ENCODE data around the gene TACR1.

TACR1 gene

DNA sequence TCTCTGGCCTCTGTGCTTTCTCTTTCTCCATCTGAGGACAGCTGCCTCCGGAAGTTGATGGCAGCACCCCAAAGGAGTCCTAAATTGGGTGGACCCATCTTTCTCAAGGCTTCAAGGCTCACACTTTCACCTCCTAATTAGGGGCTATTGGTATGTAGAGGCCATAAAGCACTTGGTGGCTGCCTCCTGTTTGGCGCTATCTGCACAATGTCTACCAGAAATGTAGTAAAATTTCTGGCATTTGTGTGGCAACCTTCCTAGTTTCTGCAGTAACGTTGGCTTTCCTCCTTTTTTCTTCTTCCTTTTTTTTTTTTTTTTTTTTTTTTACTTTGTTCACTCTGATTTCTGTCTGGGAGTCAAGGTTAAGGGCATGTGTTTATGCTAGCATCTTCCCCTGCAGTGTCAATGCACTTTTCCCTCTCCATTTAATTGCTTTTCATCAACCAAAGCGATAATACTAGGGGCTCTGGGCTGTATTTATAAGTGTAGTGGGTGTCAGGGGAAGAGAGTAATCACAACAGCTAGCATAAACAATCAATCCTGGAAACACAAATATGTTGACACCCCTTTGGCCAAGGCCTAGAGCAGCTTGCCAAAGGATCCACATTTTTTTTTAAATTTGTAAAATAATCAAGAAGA is 86.0 kb downstream of the TACR1 start:
- Mint-ChIP-seq H3K4me1 (peaks cover 22% of the 10 kb centered on the region), H3K4me3 (no peak overlapping the region), H3K36me3 (ENCODE audit: low read depth) (no peaks in the 10 kb centered on the region), H3K9me3 (no peaks in the 10 kb centered on the region), H3K27me3 (ENCODE audit: low read depth, poor library complexity) (peaks cover 10% of the 10 kb centered on the region), H3K27ac (peak overlapping the region; percentile 12)
- no peak for TF ChIP-seq CTCF (IDR thresholded peaks at IDR 0.05)
- DNase-seq: no peak

DNA sequence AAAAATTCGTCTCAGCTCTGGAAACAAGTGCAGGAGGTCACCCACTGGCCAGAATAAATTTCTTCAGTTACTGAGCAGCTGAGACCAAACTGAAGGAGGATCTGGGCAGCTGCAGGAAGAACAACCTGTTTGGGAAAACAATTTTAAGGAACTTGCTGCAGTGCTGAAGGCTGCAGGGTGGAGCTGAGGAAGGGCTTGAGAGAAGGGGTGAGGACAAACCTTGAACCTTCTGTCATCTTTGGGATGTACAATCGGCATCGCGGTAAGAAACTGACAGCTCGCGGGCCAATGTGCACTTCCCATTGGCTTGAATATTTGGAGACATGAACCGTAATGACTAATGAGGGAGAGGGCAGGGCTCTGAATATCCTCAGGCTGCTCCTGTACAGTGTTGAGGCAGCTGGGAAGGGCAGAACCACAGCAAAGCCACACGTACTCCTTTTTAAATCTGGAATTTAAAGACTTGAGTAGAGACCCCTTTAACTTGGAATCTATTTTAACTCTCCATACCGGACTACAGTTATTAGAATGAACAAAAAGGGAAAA is 90.3 kb downstream of the TACR1 start:
- Mint-ChIP-seq H3K9me3 (no peaks in the 10 kb centered on the region), H3K27me3 (ENCODE audit: low read depth, poor library complexity) (peaks cover 11% of the 10 kb centered on the region), H3K4me1 (peaks cover 22% of the 10 kb centered on the region), H3K27ac (no peak overlapping the region), H3K4me3 (no peak overlapping the region), H3K36me3 (ENCODE audit: low read depth) (no peaks in the 10 kb centered on the region)
- no peak for TF ChIP-seq CTCF (IDR thresholded peaks at IDR 0.05)
- no peak for DNase-seq

DNA sequence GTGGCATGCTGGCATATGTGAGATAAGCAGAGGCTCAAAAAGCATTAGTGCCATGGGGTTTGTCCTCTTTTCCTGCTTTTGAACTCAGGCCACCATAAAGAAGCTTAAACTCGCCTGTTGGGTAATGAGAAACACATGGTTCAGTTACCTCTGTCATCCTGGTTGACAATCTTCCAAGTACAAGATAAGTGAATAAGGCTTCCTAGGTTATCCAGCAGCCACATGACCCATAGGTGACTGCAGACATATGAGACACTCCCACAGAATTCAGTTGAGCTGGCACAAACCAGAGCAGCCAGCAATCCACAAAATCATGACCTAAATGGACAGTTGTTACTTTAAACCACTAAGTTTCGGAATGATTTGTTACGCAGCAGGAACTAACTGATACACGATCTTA is 97.3 kb downstream of the TACR1 start:
- Mint-ChIP-seq H3K27me3 (ENCODE audit: low read depth, poor library complexity) (peaks cover 8% of the 10 kb centered on the region), H3K27ac (no peak overlapping the region), H3K9me3 (peaks cover 5% of the 10 kb centered on the region), H3K4me3 (no peak overlapping the region), H3K36me3 (ENCODE audit: low read depth) (no peaks in the 10 kb centered on the region), H3K4me1 (peaks cover 12% of the 10 kb centered on the region)
- no peak for TF ChIP-seq CTCF (IDR thresholded peaks at IDR 0.05)
- no peak for DNase-seq

- no peak for TF ChIP-seq CTCF (IDR thresholded peaks at IDR 0.05)
- H3K9me3 Mint-ChIP-seq: peaks cover 5% of the 10 kb centered on the region
Observed at GRCh38 chr2:75100801-75101151, 98.5 kb downstream of the TACR1 start.

GRCh38 chr2:75100011-75100800 is 99.1 kb downstream of the TACR1 start:
- no peak for DNase-seq
- peaks cover 14% of the 10 kb centered on the region for H3K27me3 Mint-ChIP-seq (ENCODE audit: low read depth, poor library complexity)
- no peak overlapping the region for H3K4me3 Mint-ChIP-seq
- no peak overlapping the region for H3K27ac Mint-ChIP-seq
- no peak for TF ChIP-seq CTCF (IDR thresholded peaks at IDR 0.05)
- peaks cover 5% of the 10 kb centered on the region for H3K9me3 Mint-ChIP-seq
- H3K4me1 Mint-ChIP-seq: peaks cover 12% of the 10 kb centered on the region
- H3K36me3 Mint-ChIP-seq (ENCODE audit: low read depth): no peaks in the 10 kb centered on the region

More at GRCh38 chr2:75100801-75101151, 98.5 kb downstream of the TACR1 start:
- DNase-seq: no peak
- Mint-ChIP-seq H3K27ac (no peak overlapping the region), H3K4me1 (peaks cover 12% of the 10 kb centered on the region), H3K4me3 (no peak overlapping the region), H3K36me3 (ENCODE audit: low read depth) (no peaks in the 10 kb centered on the region), H3K27me3 (ENCODE audit: low read depth, poor library complexity) (peaks cover 12% of the 10 kb centered on the region)
